Measurements from ENCODE around the gene PPP1R3C. TPM values are rescaled to one million over a fixed set of nuclear protein-coding genes. Genes with fewer than 3 reads are reported as not detected.

Gene PPP1R3C
- total and polyA plus RNA-seq, 12 donors = 7.8 to 52.9 (median 14.6) TPM

DNA sequence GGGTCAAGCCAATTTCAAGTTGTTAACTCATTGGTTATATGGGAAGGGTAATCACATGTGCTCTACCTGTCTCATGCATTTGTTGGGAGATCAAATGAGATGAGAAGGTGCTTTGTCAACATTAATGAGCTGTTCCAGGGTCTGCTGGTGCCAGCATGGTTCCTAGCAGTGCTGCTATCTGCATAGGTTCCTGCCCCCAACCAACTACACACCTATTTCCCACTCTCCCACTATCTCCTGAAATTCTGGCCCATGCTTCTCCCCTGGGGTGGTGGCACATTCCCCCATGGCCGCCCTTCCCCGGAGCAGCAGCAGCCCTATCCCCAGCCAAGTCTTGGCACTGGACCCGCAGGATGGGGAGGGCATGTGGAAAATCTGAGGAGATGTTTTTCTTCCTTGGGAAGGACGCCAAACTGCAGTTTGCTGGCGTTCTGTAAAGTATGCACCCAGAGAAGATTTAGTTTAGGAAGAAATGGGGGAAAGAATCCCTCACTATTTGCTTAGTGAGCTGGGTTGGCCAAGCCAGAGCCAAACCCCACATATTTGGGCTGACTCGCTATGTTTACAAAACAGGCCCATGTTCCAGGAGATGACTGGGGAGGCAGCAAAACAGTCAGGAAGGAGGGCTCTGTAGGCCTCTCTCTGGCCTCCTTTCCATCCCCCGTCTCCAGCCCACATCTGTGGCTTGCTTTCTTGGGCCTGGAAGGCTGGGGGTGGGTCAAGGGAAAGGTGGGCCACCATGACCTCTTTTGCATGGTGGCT lies 42.5 kb downstream of the PPP1R3C start:
- H3K36me3 ChIP-seq (replicated peaks in 1 of 2) = no peaks in the 10 kb centered on the region
- no peaks in the 10 kb centered on the region for H3K9me3 ChIP-seq (replicated peaks in 1 of 3)
- intact Hi-C loops (cut with DNase I) = no loop called here
- TF ChIP-seq CTCF (IDR thresholded peaks at IDR 0.05) (no peak), POLR2A (IDR thresholded peaks at IDR 0.05) (no peak)
- WGBS, 4 donors = 34 to 53% (median 49%) methylated on average over 7 of the region's 7 CpGs
- no peak overlapping the region for H3K4me3 ChIP-seq
- peaks cover 44 to 60% of the 10 kb centered on the region in 2 donors for H3K4me1 ChIP-seq (replicated peaks in 1 of 2)
- peak; percentile 58 to 88 (median 78) for DNase-seq
- H3K27ac ChIP-seq = peak overlapping the region in 4 of 5 donors; percentile 61 to 88 (median 76)
- H3K27me3 ChIP-seq = no peaks in the 10 kb centered on the region

GRCh38 chr10:91589658-91590035 lies 43.2 kb downstream of the PPP1R3C start:
- H3K27me3 ChIP-seq = no peaks in the 10 kb centered on the region
- intact Hi-C loops (cut with DNase I) = no loop called here
- no peaks in the 10 kb centered on the region for H3K9me3 ChIP-seq (replicated peaks in 1 of 3)
- TF ChIP-seq POLR2A (IDR thresholded peaks at IDR 0.05) = no peak
- TF ChIP-seq CTCF (IDR thresholded peaks at IDR 0.05) = no peak
- no peaks in the 10 kb centered on the region for H3K36me3 ChIP-seq (replicated peaks in 1 of 2)
- H3K4me3 ChIP-seq = no peak overlapping the region
- peak overlapping the region in 4 of 5 donors; percentile 61 to 88 (median 76) for H3K27ac ChIP-seq
- 85 to 100% (median 95%) methylated on average over 3 of the region's 3 CpGs for WGBS, 4 donors
- peaks cover 44 to 60% of the 10 kb centered on the region in 2 donors for H3K4me1 ChIP-seq (replicated peaks in 1 of 2)
- no peak for DNase-seq

GRCh38 chr10:91589015-91589657 lies 43.7 kb downstream of the PPP1R3C start:
- Histone ChIP-seq H3K4me3 (no peak overlapping the region), H3K27ac (peak overlapping the region in 4 of 5 donors; percentile 61 to 88 (median 76)), H3K27me3 (no peaks in the 10 kb centered on the region), H3K4me1 (replicated peaks in 1 of 2) (peaks cover 44 to 60% of the 10 kb centered on the region in 2 donors), H3K36me3 (replicated peaks in 1 of 2) (no peaks in the 10 kb centered on the region), H3K9me3 (replicated peaks in 1 of 3) (no peaks in the 10 kb centered on the region)
- DNase-seq = peak; percentile 77 to 90 (median 86)
- WGBS, 4 donors = 41 to 49% (median 45%) methylated on average over 6 of the region's 6 CpGs
- TF ChIP-seq POLR2A (IDR thresholded peaks at IDR 0.05) (peak in 1 of 2 donors; percentile 55), CTCF (IDR thresholded peaks at IDR 0.05) (no peak)
- intact Hi-C loops (cut with DNase I) = no loop called here

Measured in adrenal gland (tissue), 12 donors.